Measurements from ENCODE around the gene UBXN7. TPM values are rescaled to one million over a fixed set of nuclear protein-coding genes. Genes with fewer than 3 reads are reported as not detected.
"Not testable (repeated sequence)": the region's sequence is repeated elsewhere in the genome, so short reads cannot be mapped to it uniquely, and the experiment has no call there.

UBXN7 gene
- total RNA-seq, 1 donor from 2014 or later: 31.2 TPM

DNA sequence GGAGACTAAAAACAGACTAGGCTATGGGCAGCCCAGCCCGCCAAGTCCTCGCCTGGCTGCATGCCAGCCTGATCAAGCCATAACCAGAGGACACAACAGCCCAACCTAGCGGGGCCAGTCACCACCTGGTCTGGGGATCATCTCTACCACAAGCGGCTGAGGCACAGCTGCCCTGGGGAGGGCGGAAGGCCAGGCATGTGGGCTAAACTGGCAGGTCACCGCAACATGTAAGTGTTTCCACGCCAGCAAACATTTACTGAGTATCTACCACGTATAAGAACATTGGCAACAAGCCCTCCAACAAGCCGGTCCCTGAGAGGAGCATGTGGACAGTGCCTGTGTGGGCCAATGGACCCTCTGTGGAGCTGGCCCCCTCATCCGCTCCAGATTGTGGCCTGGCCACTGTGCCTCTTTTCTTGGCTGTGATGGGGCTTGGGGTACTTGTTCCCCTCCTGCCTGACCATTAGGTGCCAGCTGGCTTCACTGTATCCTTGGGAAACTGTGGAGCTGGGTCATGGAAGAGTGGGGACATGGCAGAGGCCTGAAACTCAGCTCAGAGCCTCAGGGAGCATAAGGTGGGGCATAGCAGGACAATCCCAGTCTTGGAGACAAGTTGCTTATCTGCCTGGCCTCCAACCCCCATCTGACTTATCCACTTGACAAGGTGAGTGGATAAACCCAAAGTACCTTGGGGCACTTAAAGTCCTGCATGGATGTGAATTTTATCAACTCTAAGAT, 9.0 kb downstream of the UBXN7 start:
- H3K27ac ChIP-seq (replicated peaks): peak overlapping the region; percentile 89
- H3K4me1 ChIP-seq: peaks cover 86% of the 10 kb centered on the region
- DNase-seq: peak; percentile 89
- intact Hi-C loops (cut with micrococcal nuclease): no loop called here
- TF ChIP-seq, protein P1, sequence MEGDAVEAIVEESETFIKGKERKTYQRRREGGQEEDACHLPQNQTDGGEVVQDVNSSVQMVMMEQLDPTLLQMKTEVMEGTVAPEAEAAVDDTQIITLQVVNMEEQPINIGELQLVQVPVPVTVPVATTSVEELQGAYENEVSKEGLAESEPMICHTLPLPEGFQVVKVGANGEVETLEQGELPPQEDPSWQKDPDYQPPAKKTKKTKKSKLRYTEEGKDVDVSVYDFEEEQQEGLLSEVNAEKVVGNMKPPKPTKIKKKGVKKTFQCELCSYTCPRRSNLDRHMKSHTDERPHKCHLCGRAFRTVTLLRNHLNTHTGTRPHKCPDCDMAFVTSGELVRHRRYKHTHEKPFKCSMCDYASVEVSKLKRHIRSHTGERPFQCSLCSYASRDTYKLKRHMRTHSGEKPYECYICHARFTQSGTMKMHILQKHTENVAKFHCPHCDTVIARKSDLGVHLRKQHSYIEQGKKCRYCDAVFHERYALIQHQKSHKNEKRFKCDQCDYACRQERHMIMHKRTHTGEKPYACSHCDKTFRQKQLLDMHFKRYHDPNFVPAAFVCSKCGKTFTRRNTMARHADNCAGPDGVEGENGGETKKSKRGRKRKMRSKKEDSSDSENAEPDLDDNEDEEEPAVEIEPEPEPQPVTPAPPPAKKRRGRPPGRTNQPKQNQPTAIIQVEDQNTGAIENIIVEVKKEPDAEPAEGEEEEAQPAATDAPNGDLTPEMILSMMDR (IDR thresholded peaks at IDR 0.05; ENCODE audit: borderline replicate concordance): no peak
- H3K36me3 ChIP-seq: peaks cover 15% of the 10 kb centered on the region
- H3K4me3 ChIP-seq: peak overlapping the region; percentile 10
- no peaks in the 10 kb centered on the region for H3K9me3 ChIP-seq (replicated peaks)
- H3K27me3 ChIP-seq (ENCODE audit: low read depth): no peaks in the 10 kb centered on the region

DNA sequence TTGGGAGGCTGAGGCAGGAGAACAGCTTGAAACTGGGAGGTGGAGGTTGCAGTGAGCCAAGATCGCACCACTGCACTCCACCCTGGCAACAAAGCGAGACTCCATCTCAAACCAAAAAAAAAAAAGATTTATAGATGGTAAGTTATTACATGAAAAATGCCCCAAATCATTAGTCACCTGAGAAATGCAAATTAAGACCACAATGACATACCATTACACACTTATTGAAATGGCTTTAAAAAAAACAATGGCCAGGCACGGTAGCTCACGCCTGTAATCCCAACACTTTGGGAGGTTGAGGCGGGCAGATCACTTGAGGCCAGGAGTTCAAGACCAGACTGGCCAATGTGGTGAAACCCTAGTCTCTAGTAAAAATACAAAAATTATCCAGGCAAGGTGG, 10.6 kb downstream of the UBXN7 start:
- intact Hi-C loops (cut with micrococcal nuclease); H3K9me3 ChIP-seq (replicated peaks); DNase-seq; H3K27me3 ChIP-seq (ENCODE audit: low read depth); H3K36me3 ChIP-seq; H3K4me3 ChIP-seq: not testable (repeated sequence)
- H3K27ac ChIP-seq (replicated peaks): peak overlapping the region; percentile 89
- peaks cover 87% of the 10 kb centered on the region for H3K4me1 ChIP-seq

DNA sequence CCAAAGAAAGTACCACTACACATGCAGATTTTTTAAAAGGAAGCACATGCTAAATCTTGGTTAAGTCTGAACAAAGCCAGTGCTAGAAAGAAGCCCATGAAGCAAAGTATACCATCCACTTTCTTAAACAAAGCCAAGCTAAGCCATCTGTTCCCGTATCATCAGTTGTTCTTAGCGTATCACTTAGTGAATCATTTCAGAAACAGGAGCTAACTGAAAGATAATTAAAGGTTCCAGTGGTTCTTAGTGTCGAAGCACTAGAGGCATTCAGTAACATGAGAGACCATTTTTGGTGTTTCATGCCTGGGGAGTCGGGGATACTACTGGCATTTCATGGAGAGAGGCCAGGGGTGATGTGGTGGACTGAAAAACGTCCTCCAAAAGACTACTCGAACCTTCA, 12.8 kb downstream of the UBXN7 start:
- Histone ChIP-seq H3K27me3 (ENCODE audit: low read depth) (no peaks in the 10 kb centered on the region), H3K9me3 (replicated peaks) (no peaks in the 10 kb centered on the region), H3K4me3 (no peak overlapping the region), H3K27ac (replicated peaks) (peak overlapping the region; percentile 89), H3K4me1 (peaks cover 76% of the 10 kb centered on the region), H3K36me3 (no peaks in the 10 kb centered on the region)
- TF ChIP-seq, protein P1 (IDR thresholded peaks at IDR 0.05; ENCODE audit: borderline replicate concordance): no peak
- DNase-seq: no peak
- intact Hi-C loops (cut with micrococcal nuclease): no loop called here

DNA sequence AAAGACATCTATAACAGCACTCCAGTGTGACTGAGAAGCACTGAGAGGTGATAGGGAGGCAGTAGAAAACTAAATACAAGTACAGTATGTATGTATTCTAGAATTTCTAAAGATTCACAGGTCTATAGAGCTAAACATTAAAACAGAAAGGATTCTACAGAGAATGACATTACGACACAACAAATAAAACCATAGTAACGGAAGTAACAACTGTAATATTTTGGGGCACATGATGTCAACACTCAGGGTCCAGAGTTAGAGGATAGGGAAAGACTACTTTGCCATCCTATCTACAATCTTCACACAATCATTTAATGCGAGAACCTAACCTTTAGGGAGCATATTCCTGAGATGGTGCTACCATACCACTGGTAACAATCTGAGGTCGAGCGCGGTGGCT, 13.6 kb downstream of the UBXN7 start:
- Histone ChIP-seq H3K4me1 (peaks cover 68% of the 10 kb centered on the region), H3K36me3 (no peaks in the 10 kb centered on the region), H3K27me3 (ENCODE audit: low read depth) (no peaks in the 10 kb centered on the region), H3K9me3 (replicated peaks) (no peaks in the 10 kb centered on the region), H3K27ac (replicated peaks) (no peak overlapping the region), H3K4me3 (no peak overlapping the region)
- no peak for DNase-seq
- intact Hi-C loops (cut with micrococcal nuclease): no loop called here
- TF ChIP-seq, protein P1 (IDR thresholded peaks at IDR 0.05; ENCODE audit: borderline replicate concordance): no peak

DNA sequence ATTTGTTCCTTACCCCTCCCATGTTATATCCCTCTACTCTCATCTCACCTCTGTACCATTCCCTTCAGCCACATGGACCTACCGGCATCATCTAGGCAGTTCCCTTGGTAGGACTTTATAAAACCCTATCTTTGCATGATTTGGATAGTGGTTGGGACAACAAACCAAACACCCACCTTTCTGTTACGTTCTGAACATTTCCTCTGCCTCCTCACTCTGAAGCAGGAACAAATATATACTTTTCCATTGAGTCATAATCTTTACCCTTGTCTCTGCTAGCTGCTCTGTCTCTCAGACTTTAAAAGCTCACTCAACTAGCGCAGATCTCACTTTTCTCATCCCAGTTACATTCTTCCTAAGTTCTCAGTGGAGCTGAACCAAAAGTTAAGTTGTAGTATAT, 17.8 kb downstream of the UBXN7 start:
- no peaks in the 10 kb centered on the region for H3K9me3 ChIP-seq (replicated peaks)
- no peaks in the 10 kb centered on the region for H3K36me3 ChIP-seq
- H3K4me1 ChIP-seq: peaks cover 41% of the 10 kb centered on the region

DNA sequence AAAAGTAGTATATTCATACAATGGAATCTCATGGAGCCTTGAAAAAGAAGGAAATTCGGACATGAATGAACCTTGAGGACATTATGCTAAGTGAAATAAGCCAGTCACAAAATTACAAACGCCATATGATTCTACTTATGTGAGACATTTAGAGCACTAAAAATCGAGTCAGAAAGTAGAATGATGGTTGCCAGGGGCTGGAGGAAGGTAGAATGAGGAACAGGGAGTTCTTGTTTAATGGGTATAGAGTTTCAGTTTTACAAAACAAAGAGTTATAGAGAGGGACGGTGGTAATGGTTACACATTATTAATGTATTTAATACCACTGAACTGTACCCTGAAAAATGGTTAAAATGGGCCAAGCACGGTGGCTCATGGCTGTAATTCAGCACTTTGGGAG, 19.5 kb downstream of the UBXN7 start:
- no peak overlapping the region for H3K27ac ChIP-seq (replicated peaks)
- TF ChIP-seq, protein P1 (IDR thresholded peaks at IDR 0.05; ENCODE audit: borderline replicate concordance): no peak
- H3K36me3 ChIP-seq: no peaks in the 10 kb centered on the region
- H3K9me3 ChIP-seq (replicated peaks): peaks cover 10% of the 10 kb centered on the region
- H3K4me1 ChIP-seq: peaks cover 24% of the 10 kb centered on the region
- H3K4me3 ChIP-seq: no peak overlapping the region
- no peak for DNase-seq
- intact Hi-C loops (cut with micrococcal nuclease): no loop called here
- H3K27me3 ChIP-seq (ENCODE audit: low read depth): no peaks in the 10 kb centered on the region

More for the DNA sequence above, 17.8 kb downstream of the UBXN7 start:
- TF ChIP-seq, protein P1 (IDR thresholded peaks at IDR 0.05; ENCODE audit: borderline replicate concordance): no peak
- no peaks in the 10 kb centered on the region for H3K27me3 ChIP-seq (ENCODE audit: low read depth)
- no peak overlapping the region for H3K27ac ChIP-seq (replicated peaks)
- intact Hi-C loops (cut with micrococcal nuclease): no loop called here
- no peak overlapping the region for H3K4me3 ChIP-seq
- no peak for DNase-seq

Measured in left ventricle myocardium inferior (tissue), 1 donor.